MG63 (cell line): ENCODE data around the gene ZNF385D. TPM values are rescaled to one million over a fixed set of nuclear protein-coding genes. Genes with fewer than 3 reads are reported as not detected.
"Not testable (repeated sequence)": the region's sequence is repeated elsewhere in the genome, so short reads cannot be mapped to it uniquely, and the experiment has no call there.

Experiments used
- DNase-seq: peaks from one replicate; pipeline ENCODE4 v3.0.0-alpha.2; 2020
- H3K27me3 ChIP-seq: fragments of 250-450 bp; sonication (Bioruptor Pico); 2 replicates; pipeline ENCODE4 v1.5.1; 2020; ENCODE audit warnings: mild to moderate bottlenecking, moderate library complexity
- H3K36me3 ChIP-seq: fragments of 250-450 bp; sonication (Bioruptor Pico); 2 replicates; pipeline ENCODE4 v1.5.1; 2020; ENCODE audit warnings: mild to moderate bottlenecking, moderate library complexity
- H3K4me3 ChIP-seq: fragments of 250-450 bp; sonication (Bioruptor Pico); 2 replicates; pipeline ENCODE4 v1.5.1; 2020; ENCODE audit warnings: mild to moderate bottlenecking, moderate library complexity
- H3K9me3 ChIP-seq: fragments of 250-450 bp; sonication (Bioruptor Pico); 2 replicates; pipeline ENCODE4 v1.5.1; 2020; ENCODE audit warnings: mild to moderate bottlenecking, moderate library complexity
- total RNA-seq: library from RNA; depleted of rRNA; stranded (reverse); fragments of >200 nt; shearing (Covaris generic); gene quantifications from 2 replicates; pipeline ENCODE4 v1.2.3, GENCODE V29; 2014; ENCODE audit warnings: low replicate concordance

The ZNF385D gene
- total RNA-seq, 1 experiment from 2014 or later, result 3.9 TPM

GRCh38 chr3:21520106-21520963 is 230.7 kb downstream of the ZNF385D start:
- no peaks in the 10 kb centered on the region for H3K27me3 ChIP-seq
- no peaks in the 10 kb centered on the region for H3K9me3 ChIP-seq
- H3K4me3 ChIP-seq, result no peak overlapping the region
- H3K36me3 ChIP-seq, result no peaks in the 10 kb centered on the region
- no peak for DNase-seq

- no peaks in the 10 kb centered on the region for H3K27me3 ChIP-seq
- DNase-seq, result no peak
- no peak overlapping the region for H3K4me3 ChIP-seq
- no peaks in the 10 kb centered on the region for H3K36me3 ChIP-seq
- H3K9me3 ChIP-seq, result no peaks in the 10 kb centered on the region
Measured at GRCh38 chr3:21517184-21517583, 233.8 kb downstream of the ZNF385D start.

- Histone ChIP-seq H3K27me3 (no peaks in the 10 kb centered on the region), H3K4me3 (no peak overlapping the region), H3K36me3 (no peaks in the 10 kb centered on the region), H3K9me3 (no peaks in the 10 kb centered on the region)
- no peak for DNase-seq
Measured at GRCh38 chr3:21515417-21515816, 235.6 kb downstream of the ZNF385D start.

GRCh38 chr3:21509731-21510470 is 241.1 kb downstream of the ZNF385D start:
- Histone ChIP-seq H3K9me3 (no peaks in the 10 kb centered on the region), H3K4me3 (no peak overlapping the region), H3K27me3 (no peaks in the 10 kb centered on the region), H3K36me3 (no peaks in the 10 kb centered on the region)
- no peak for DNase-seq

- no peak for DNase-seq
- Histone ChIP-seq H3K36me3 (no peaks in the 10 kb centered on the region), H3K27me3 (no peaks in the 10 kb centered on the region), H3K4me3 (no peak overlapping the region), H3K9me3 (no peaks in the 10 kb centered on the region)
Measured at GRCh38 chr3:21508246-21508645, 242.8 kb downstream of the ZNF385D start.

GRCh38 chr3:21505711-21506460 is 245.1 kb downstream of the ZNF385D start:
- H3K27me3 ChIP-seq, result no peaks in the 10 kb centered on the region
- no peak for DNase-seq
- H3K4me3 ChIP-seq, result no peak overlapping the region
- H3K9me3 ChIP-seq, result no peaks in the 10 kb centered on the region
- no peaks in the 10 kb centered on the region for H3K36me3 ChIP-seq

GRCh38 chr3:21502656-21503055 is 248.4 kb downstream of the ZNF385D start:
- no peaks in the 10 kb centered on the region for H3K27me3 ChIP-seq
- no peaks in the 10 kb centered on the region for H3K9me3 ChIP-seq
- DNase-seq, result no peak
- no peaks in the 10 kb centered on the region for H3K36me3 ChIP-seq
- H3K4me3 ChIP-seq, result no peak overlapping the region

- H3K36me3 ChIP-seq, result no peaks in the 10 kb centered on the region
- DNase-seq, result no peak
- no peak overlapping the region for H3K4me3 ChIP-seq
- H3K27me3 ChIP-seq, result no peaks in the 10 kb centered on the region
- H3K9me3 ChIP-seq, result no peaks in the 10 kb centered on the region
Measured at GRCh38 chr3:21500834-21501233, 250.2 kb downstream of the ZNF385D start.

- H3K4me3 ChIP-seq, DNase-seq, H3K36me3 ChIP-seq, H3K9me3 ChIP-seq, H3K27me3 ChIP-seq: not testable (repeated sequence)
Measured at GRCh38 chr3:21490671-21491070, 260.3 kb downstream of the ZNF385D start.

- Histone ChIP-seq H3K9me3 (no peaks in the 10 kb centered on the region), H3K36me3 (no peaks in the 10 kb centered on the region), H3K27me3 (no peaks in the 10 kb centered on the region), H3K4me3 (no peak overlapping the region)
- DNase-seq, result no peak
Measured at GRCh38 chr3:21487520-21487919, 263.5 kb downstream of the ZNF385D start.

- H3K27me3 ChIP-seq, DNase-seq, H3K36me3 ChIP-seq, H3K9me3 ChIP-seq, H3K4me3 ChIP-seq: not testable (repeated sequence)
Measured at GRCh38 chr3:21486024-21486935, 264.7 kb downstream of the ZNF385D start.

GRCh38 chr3:21484828-21485144 is 266.2 kb downstream of the ZNF385D start:
- H3K27me3 ChIP-seq, result no peaks in the 10 kb centered on the region
- H3K9me3 ChIP-seq, result no peaks in the 10 kb centered on the region
- DNase-seq, result no peak
- H3K36me3 ChIP-seq, result no peaks in the 10 kb centered on the region
- H3K4me3 ChIP-seq, result no peak overlapping the region

- no peak overlapping the region for H3K4me3 ChIP-seq
- H3K36me3 ChIP-seq, result no peaks in the 10 kb centered on the region
- H3K27me3 ChIP-seq, result no peaks in the 10 kb centered on the region
- DNase-seq, result peak; percentile 5
- H3K9me3 ChIP-seq, result no peaks in the 10 kb centered on the region
Measured at GRCh38 chr3:21484057-21484827, 266.8 kb downstream of the ZNF385D start.

GRCh38 chr3:21481991-21482390 is 269.0 kb downstream of the ZNF385D start:
- no peak for DNase-seq
- Histone ChIP-seq H3K27me3 (no peaks in the 10 kb centered on the region), H3K4me3 (no peak overlapping the region), H3K36me3 (no peaks in the 10 kb centered on the region), H3K9me3 (no peaks in the 10 kb centered on the region)

GRCh38 chr3:21477541-21478288 is 273.3 kb downstream of the ZNF385D start:
- DNase-seq, result no peak
- Histone ChIP-seq H3K36me3 (no peaks in the 10 kb centered on the region), H3K4me3 (no peak overlapping the region), H3K9me3 (no peaks in the 10 kb centered on the region), H3K27me3 (no peaks in the 10 kb centered on the region)
